Endodermal cell (in vitro differentiated cells): ENCODE data around the gene MIEF1. TPM values are rescaled to one million over a fixed set of nuclear protein-coding genes. Genes with fewer than 3 reads are reported as not detected.

Experiments
- DNase-seq: peaks from one replicate; pipeline ENCODE4 v3.0.0-alpha.2; 2017
- H3K27ac ChIP-seq: 2 replicates; pipeline ENCODE4 v1.5.1; 2013; ENCODE audit warnings: mild to moderate bottlenecking, low read depth, low read length, moderate library complexity
- H3K27me3 ChIP-seq: 2 replicates; pipeline ENCODE4 v1.6.1; 2013; ENCODE audit warnings: mild to moderate bottlenecking, low read length, moderate library complexity; ENCODE audit not compliant: insufficient read depth, control insufficient read depth, poor library complexity, severe bottlenecking
- H3K36me3 ChIP-seq: 2 replicates; pipeline ENCODE4 v1.7.0; 2013; ENCODE audit warnings: mild to moderate bottlenecking, low read length, moderate library complexity; ENCODE audit not compliant: control insufficient read depth, insufficient read depth
- H3K4me1 ChIP-seq: one replicate; pipeline ENCODE4 v1.7.0; 2013; ENCODE audit warnings: low read length; ENCODE audit not compliant: control insufficient read depth, insufficient read depth
- H3K4me3 ChIP-seq: 2 replicates; pipeline ENCODE4 v1.5.1; 2013; ENCODE audit warnings: mild to moderate bottlenecking, low read length, moderate library complexity
- H3K9ac ChIP-seq: 2 replicates; pipeline ENCODE4 v1.6.1; 2013; ENCODE audit warnings: mild to moderate bottlenecking, low read length, moderate library complexity; ENCODE audit not compliant: poor library complexity, severe bottlenecking; ENCODE audit errors: extremely low read depth
- H3K9me3 ChIP-seq: 2 replicates; pipeline ENCODE4 v1.6.1; 2013; ENCODE audit warnings: mild to moderate bottlenecking, low read length, moderate library complexity; ENCODE audit not compliant: control insufficient read depth
- H3K27ac Mint-ChIP-seq: 2 replicates; pipeline ENCODE4 v1.8.0; 2020; ENCODE audit warnings: mixed read lengths
- H3K27me3 Mint-ChIP-seq: 2 replicates; pipeline ENCODE4 v1.8.0; 2021; ENCODE audit warnings: mild to moderate bottlenecking, mixed read lengths; ENCODE audit not compliant: insufficient read depth
- H3K36me3 Mint-ChIP-seq: 2 replicates; pipeline ENCODE4 v1.8.0; 2020; ENCODE audit warnings: low read depth, mixed read lengths
- H3K4me1 Mint-ChIP-seq: 2 replicates; pipeline ENCODE4 v1.8.0; 2020; ENCODE audit warnings: mixed read lengths
- H3K4me3 Mint-ChIP-seq: 2 replicates; pipeline ENCODE4 v1.8.0; 2020; ENCODE audit warnings: mild to moderate bottlenecking, moderate library complexity, mixed read lengths
- H3K9me3 Mint-ChIP-seq: 2 replicates; pipeline ENCODE4 v1.8.0; 2020; ENCODE audit warnings: mild to moderate bottlenecking, mixed read lengths
- WGBS, 2 experiments: methylation state at CpG; one replicate each; pipeline versions ENCODE4 v1.1.5 to v1.1.7; 2013; ENCODE audit warnings: missing lambda C conversion rate in 2 of 2, mixed read lengths in 1 of 2; ENCODE audit not compliant: insufficient coverage in 1 of 2, insufficient read length in 1 of 2; 5-methylcytosine and 5-hydroxymethylcytosine counted together
- total RNA-seq, 2 donors: library from RNA; stranded (reverse); fragmentation: NEBNext Ultra II Directional in 1 of 2; extraction: Animal tissue kit (Norgen Biotek cat#: 25700) in 1 of 2; gene quantifications; 2 replicates in 1 of 2; 3 replicates in 1 of 2; pipeline ENCODE4 v1.2.1, GENCODE V29; 2021
- TF ChIP-seq, protein P1 (sequence below): fragments of 200-600 bp; sonication (generic); conservative IDR thresholded peaks from 2 replicates; pipeline ENCODE4 v1.5.0; 2021; ENCODE audit warnings: antibody characterized with exemption, mild to moderate bottlenecking

Gene MIEF1
- total RNA-seq, 2 donors from 2014 or later, result 36.0 to 43.3 TPM

- H3K27ac Mint-ChIP-seq, result no peak overlapping the region
- peaks cover 27% of the 10 kb centered on the region for H3K27me3 Mint-ChIP-seq
- H3K27ac ChIP-seq, result no peak overlapping the region
- no peaks in the 10 kb centered on the region for H3K9me3 ChIP-seq
- no peaks in the 10 kb centered on the region for H3K36me3 ChIP-seq
- no peak overlapping the region for H3K4me3 Mint-ChIP-seq
- peaks cover 1% of the 10 kb centered on the region for H3K4me1 Mint-ChIP-seq
- peaks cover 3% of the 10 kb centered on the region for H3K4me1 ChIP-seq
- no peaks in the 10 kb centered on the region for H3K9me3 Mint-ChIP-seq
- WGBS, 2 experiments, result 81 to 90% methylated on average over 4 to 7 of the region's 7 CpGs
- TF ChIP-seq, protein P1, sequence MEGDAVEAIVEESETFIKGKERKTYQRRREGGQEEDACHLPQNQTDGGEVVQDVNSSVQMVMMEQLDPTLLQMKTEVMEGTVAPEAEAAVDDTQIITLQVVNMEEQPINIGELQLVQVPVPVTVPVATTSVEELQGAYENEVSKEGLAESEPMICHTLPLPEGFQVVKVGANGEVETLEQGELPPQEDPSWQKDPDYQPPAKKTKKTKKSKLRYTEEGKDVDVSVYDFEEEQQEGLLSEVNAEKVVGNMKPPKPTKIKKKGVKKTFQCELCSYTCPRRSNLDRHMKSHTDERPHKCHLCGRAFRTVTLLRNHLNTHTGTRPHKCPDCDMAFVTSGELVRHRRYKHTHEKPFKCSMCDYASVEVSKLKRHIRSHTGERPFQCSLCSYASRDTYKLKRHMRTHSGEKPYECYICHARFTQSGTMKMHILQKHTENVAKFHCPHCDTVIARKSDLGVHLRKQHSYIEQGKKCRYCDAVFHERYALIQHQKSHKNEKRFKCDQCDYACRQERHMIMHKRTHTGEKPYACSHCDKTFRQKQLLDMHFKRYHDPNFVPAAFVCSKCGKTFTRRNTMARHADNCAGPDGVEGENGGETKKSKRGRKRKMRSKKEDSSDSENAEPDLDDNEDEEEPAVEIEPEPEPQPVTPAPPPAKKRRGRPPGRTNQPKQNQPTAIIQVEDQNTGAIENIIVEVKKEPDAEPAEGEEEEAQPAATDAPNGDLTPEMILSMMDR, result no peak
- H3K27me3 ChIP-seq, result peaks cover 29% of the 10 kb centered on the region
- no peak overlapping the region for H3K4me3 ChIP-seq
- H3K9ac ChIP-seq, result no peak overlapping the region
- DNase-seq, result no peak
- no peaks in the 10 kb centered on the region for H3K36me3 Mint-ChIP-seq
Measured at GRCh38 chr22:39563571-39564428, 61.7 kb downstream of the MIEF1 start.

- Mint-ChIP-seq H3K4me1 (no peaks in the 10 kb centered on the region), H3K36me3 (no peaks in the 10 kb centered on the region), H3K9me3 (no peaks in the 10 kb centered on the region), H3K4me3 (no peak overlapping the region), H3K27ac (no peak overlapping the region), H3K27me3 (peaks cover 16% of the 10 kb centered on the region)
- Histone ChIP-seq H3K9me3 (no peaks in the 10 kb centered on the region), H3K27me3 (peaks cover 20% of the 10 kb centered on the region), H3K27ac (no peak overlapping the region), H3K4me1 (no peaks in the 10 kb centered on the region), H3K9ac (no peak overlapping the region), H3K36me3 (no peaks in the 10 kb centered on the region), H3K4me3 (no peak overlapping the region)
- DNase-seq, result no peak
- WGBS, 2 experiments, result 94 to 95% methylated on average over 2 to 5 of the region's 5 CpGs
- TF ChIP-seq, protein P1, result no peak
Measured at GRCh38 chr22:39565414-39565944, 63.4 kb downstream of the MIEF1 start.

- Histone ChIP-seq H3K4me3 (no peak overlapping the region), H3K4me1 (no peaks in the 10 kb centered on the region), H3K9me3 (no peaks in the 10 kb centered on the region), H3K27me3 (peaks cover 3% of the 10 kb centered on the region), H3K9ac (no peak overlapping the region), H3K36me3 (no peaks in the 10 kb centered on the region), H3K27ac (no peak overlapping the region)
- H3K27ac Mint-ChIP-seq, result no peak overlapping the region
- TF ChIP-seq, protein P1, result no peak
- H3K4me3 Mint-ChIP-seq, result no peak overlapping the region
- no peaks in the 10 kb centered on the region for H3K4me1 Mint-ChIP-seq
- H3K9me3 Mint-ChIP-seq, result no peaks in the 10 kb centered on the region
- H3K27me3 Mint-ChIP-seq, result peaks cover 2% of the 10 kb centered on the region
- WGBS, 2 experiments, result 85 to 91% methylated on average over 8 to 14 of the region's 14 CpGs
- no peak for DNase-seq
- no peaks in the 10 kb centered on the region for H3K36me3 Mint-ChIP-seq
Measured at GRCh38 chr22:39567135-39567946, 65.3 kb downstream of the MIEF1 start.

Other genes with a start within 250 kb of the MIEF1 start
- gene RPL3, start 182.7 kb upstream of the MIEF1 start, total RNA-seq, result 1,000 to 10,000 TPM; 2,218 to 2,701 TPM
- 10 to 100 TPM; 19.0 to 36.3 TPM for gene SYNGR1, start 152.3 kb upstream of the MIEF1 start, total RNA-seq
- gene TAB1, start 102.5 kb upstream of the MIEF1 start, total RNA-seq, result 10 to 100 TPM; 27.1 to 35.2 TPM
- gene MGAT3, start 45.3 kb upstream of the MIEF1 start, total RNA-seq, result 10 to 100 TPM in 1 of 2 donors, 1 to 10 TPM in 1; 9.0 to 16.7 TPM
- gene ATF4, start 18.3 kb downstream of the MIEF1 start, total RNA-seq, result 100 to 1,000 TPM; 335 to 341 TPM
- gene RPS19BP1, start 30.5 kb downstream of the MIEF1 start, total RNA-seq, result 10 to 100 TPM; 65.5 to 70.3 TPM
- 1 to 10 TPM; 1.2 to 2.2 TPM for gene CACNA1I, start 68.5 kb downstream of the MIEF1 start, total RNA-seq